HG03175 (cell line): Measurements from ENCODE around the gene OCA2.
A peak's percentile ranks its signal among the peaks of the same experiment; 100 is the strongest.
"Not testable (repeated sequence)": the region's sequence is repeated elsewhere in the genome, so short reads cannot be mapped to it uniquely, and the experiment has no call there.

Source experiments
- ATAC-seq: cut with Tn5 transposase; IDR thresholded peaks from one replicate; pipeline ENCODE4 v1.9.1; 2021; ENCODE audit warnings: mild to moderate bottlenecking, moderate library complexity; ENCODE audit not compliant: unreplicated experiment

OCA2 gene

DNA sequence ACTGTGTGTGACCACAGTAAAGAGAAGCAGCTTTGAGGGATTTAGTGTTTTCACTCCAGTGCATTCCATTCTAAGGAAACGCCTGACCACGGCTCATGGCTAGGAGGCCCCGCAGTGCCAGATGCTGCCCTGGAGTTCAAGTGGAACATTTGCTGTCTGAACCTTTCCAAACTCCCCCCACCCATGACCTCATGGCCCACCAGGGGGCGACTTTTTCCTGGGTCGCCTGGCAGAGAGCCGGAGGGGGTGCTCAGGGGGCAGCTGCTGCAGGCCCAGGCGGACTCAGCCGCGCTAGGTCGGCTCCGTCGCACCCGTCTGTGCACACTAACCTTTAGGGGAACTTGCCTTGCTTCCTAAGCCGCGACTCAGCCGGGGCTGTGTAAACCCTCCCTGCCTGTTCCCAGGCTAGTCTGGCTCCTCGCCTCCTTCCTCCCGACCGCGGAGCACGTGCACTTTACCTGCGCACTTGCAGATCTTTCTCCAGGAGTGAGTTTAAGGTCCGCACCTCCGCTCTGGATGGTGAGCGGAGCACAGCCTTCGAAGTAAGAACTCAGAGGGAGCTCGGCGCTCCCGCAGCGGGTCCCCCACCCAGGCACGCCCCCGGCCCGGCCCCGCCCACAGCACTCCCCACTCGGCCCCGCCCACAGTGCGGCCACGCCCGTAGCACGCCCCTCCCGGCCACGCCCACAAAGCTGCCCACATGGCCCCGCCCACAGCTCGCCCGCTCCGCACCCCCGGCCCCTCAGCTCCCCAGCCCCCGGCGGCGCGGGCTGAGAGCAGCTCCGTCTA is at the start of gene OCA2:
Gene OCA2 (minus strand): TSS at position 550 of the 789 bp plus-strand sequence. CDS start 17,441 bp downstream, outside the sequence.
- no peak for ATAC-seq

- no peak for ATAC-seq
These were observed 48.7 kb upstream of the OCA2 start for GRCh38 chr15:28147801-28148200.

GRCh38 chr15:28145419-28145818 is 46.3 kb upstream of the OCA2 start:
- not testable (repeated sequence) for ATAC-seq

DNA sequence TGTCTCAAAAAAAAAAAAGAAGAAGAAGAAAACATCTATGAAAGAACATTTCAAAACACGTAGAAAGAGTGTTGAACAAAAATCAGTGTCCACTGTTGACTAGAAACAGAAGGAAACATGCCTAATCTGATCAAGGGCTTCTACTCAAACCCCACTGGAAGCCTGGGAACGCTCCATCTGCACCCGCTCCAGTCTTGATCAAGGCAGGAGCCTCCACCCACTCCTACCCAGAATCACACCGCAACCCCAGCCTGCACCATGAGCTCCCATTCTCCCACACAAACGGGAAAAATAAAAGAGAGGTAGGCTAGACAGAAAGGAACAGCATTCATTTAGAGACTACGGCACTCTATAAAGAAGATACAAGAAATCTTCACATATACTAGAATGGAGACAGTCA is 40.9 kb upstream of the OCA2 start:
- ATAC-seq: no peak

- not testable (repeated sequence) for ATAC-seq
These were observed 38.4 kb upstream of the OCA2 start for GRCh38 chr15:28137408-28138039.

DNA sequence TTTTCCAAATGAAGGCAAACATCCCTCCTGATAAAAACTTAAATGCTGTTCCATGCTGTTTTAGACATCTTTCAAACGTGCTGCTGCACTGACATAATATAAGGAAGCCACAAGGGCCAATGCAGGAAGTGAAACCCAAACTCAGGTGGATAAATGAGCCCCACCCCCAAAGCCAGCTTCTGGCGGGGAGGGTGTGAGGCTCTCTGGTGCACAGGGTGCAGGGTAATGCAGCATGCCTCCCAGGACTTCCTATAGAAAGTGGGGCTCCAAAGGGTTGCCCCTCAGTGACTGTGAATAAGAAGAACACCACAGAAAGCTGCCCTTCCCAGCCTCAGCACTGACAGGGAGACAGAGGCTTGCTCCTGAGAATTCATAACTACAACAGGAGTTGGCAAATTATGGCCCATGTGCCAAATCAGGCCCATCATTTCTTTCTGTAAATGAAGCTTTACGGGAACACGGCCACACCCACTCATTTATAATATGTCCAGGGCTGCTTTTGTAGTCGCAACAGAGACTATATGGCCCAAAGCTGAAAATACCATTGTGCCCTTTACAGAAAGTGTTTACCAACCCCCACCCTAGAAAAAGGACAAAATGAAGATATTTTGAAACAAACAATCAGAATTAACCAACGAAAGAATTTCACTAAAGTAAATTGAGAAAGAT is 37.3 kb upstream of the OCA2 start:
- ATAC-seq: peak; percentile 100

GRCh38 chr15:28133281-28133680 is 34.2 kb upstream of the OCA2 start:
- ATAC-seq: no peak

GRCh38 chr15:28132524-28133275 is 33.6 kb upstream of the OCA2 start:
- ATAC-seq: no peak

DNA sequence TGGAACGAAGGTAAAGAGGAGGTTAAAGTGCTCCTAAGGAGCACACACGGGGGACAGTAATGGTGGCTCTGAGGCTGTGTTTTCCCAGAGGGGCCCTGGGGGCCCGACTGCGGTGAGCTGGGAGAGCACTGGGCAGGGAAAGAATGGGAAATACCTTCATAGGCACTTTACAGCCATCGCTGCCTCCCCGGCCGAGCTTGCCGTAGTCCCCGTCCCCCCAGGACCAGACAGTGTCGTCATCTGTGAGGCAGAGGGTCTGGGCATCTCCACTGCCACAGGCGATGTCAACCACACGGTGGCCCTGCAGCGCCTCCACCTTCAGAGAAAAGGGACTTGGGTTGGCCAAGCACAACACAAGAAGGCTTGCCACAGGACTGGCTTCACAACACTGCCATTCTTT is 32.8 kb upstream of the OCA2 start:
- no peak for ATAC-seq

- no peak for ATAC-seq
These were observed 32.3 kb upstream of the OCA2 start for GRCh38 chr15:28131400-28131799.

- ATAC-seq: no peak
These were observed 31.5 kb upstream of the OCA2 start for GRCh38 chr15:28130651-28131050.

DNA sequence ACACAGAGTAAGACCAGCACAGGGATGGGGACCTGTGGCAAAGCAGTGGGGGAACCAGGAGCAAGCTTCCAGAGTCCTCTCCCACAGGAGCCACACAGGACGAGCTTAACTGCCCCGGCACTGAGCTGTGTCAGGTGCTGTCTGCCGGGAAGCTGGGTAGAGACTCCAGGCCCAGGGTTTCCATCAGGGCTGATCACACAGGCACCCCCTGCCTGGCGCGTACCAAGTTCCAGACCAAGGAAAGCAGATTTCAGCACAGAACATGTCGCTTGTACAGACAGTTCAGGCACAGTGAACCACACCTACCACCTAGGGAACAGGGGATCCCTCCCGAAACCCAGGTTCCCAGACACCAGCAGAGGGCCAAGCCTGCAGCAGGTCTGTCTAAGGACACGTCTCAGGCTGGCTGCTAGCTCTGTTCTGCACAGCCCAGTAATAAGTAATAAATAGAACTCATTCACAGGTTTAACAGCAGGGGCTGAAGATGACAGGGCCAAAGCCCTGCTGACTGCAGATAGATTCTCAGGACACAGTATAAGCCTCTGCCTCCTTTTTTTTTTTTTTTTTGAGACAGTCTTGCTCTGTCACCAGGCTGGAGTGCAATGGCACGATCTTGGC is 30.2 kb upstream of the OCA2 start:
- no peak for ATAC-seq

DNA sequence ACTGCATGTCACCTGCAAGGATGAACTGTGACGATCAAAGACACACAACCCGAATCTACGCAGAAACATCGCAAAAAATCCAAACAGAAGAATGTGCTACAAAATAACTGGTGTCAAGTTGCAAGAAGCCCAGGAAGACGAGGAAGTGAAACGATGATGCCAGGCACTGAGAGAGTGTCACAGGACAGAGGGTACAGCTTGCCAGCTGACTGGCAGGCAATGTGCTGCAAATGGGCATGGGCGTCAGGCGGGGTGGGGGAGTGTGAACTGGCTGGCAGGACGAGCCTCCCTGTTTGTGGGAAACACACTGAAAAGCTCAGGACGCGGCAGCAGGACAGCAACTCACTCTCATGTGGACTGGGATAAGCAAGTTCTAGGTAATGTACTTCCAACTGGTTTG is 28.9 kb upstream of the OCA2 start:
- ATAC-seq: no peak

DNA sequence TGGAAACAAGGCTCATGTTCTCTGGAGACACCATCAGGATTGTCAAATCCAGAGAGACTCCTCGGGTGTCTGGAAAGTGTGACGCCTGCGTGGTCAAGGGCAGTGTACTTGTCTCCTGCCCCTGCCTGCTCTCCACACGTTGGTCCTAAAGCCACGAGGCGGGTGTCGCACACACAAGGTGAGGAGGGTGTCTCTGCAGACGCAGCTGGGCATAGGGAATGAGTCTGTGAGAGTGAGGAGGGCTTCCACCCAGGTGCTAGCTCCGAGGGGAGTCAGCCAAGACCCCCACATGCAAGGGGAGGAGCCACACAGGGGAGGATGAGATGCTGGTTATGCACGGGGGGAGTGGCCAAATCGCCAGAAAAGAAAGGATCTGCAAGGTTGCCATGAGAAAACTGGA is 27.9 kb upstream of the OCA2 start:
- no peak for ATAC-seq

DNA sequence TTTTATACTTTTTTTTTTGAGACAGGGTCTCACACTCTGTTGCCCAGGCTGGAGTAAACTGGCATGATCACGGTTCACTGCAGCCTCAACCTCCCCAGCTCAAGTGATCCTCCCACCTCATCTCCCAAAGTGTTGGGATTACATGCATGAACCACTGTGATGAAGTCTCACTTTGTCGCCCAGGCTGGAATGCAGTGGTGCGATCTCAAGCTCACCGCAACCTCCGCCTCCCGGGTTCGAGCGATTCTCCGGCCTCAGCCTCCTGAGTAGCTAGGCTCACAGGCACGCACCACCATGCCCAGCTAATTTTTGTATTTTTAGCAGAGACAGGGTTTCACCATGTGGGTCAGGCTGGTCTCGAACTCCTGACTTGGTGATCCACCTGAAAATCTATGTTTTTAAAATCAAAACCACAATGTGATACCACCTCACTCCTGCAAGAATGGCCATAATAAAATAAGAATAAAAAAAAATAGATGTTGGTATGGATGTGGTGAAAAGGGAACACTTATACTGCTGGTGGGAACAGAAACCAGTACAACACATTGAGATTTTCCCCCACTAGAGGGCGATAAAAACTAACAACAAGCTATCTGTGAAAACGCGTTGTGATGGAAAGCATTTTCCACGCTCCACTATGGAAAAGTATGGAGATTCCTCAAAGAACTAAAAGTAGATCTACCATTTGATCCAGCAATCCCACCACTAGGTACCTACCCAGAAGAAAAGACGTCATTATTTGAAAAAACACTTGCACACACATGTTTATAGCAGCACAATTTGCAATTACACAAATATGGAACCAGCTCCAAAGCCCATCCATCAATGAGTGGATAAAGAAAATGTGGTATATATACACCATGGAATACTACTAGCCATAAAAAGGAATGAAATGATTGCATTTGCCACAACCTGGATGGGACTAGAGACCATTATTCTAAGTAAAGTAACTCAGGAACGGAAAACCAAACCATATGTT is 26.8 kb upstream of the OCA2 start:
- ATAC-seq: no peak

GRCh38 chr15:28124841-28125240 is 25.7 kb upstream of the OCA2 start:
- ATAC-seq: no peak

GRCh38 chr15:28123408-28124023 is 24.4 kb upstream of the OCA2 start:
- ATAC-seq: peak; percentile 71

GRCh38 chr15:28122038-28122949 is 23.2 kb upstream of the OCA2 start:
- ATAC-seq: no peak
